OCI-M2 (cell line): ENCODE measurements around the gene AXDND1.

Source experiments
- DNase-seq: peaks from one replicate; lab custom pipeline; 2025; ENCODE audit not compliant: unreplicated experiment; lab: John Stamatoyannopoulos, UW

Gene AXDND1, protein sequence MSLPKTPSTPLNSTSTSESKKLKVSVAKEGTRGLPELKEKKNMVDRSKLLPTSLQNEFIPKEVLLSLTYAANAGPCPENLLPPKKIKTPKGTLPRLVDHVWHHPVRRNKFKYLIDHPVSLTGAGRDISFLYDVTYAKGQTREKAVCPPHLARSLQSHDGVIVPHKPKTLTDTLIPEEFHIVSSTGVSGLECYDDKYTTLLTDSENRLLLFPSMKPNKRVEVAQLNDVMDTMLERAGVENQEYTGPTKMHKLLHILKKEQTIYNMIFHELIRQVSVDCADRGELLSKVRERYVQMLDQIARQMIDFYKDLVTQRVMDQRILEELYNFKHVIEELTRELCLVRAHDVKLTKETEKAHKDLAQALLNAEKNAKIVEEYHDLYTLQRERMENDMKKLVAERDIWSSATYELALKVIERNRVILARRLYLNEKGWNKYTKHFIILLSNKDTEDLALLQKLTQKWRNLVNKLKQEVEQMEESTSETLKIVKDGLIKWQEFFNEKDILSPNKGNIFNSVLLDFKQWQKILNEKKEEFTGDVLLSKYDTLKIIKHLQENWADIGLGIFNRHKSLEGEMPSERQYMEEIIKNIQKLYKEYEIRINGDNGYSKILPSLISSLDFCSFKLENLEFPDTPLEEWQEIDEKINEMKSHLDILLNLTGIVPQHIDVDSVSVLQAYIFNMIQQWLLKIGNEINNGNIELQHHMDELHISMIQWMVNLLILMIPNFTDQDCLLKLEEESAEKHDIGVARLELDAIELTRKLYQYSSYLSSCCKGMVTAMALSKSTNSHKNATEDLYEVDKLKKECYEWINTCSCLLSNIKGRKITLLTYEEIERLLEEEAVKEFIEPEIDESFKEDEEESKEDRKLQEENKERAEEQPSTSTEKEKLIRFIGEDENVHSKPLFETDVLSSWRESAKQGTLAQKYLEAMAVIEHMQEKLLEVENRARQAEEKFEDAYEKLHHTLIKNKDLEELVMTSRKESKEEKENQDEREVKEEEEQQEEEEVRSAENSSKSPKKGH

DNA sequence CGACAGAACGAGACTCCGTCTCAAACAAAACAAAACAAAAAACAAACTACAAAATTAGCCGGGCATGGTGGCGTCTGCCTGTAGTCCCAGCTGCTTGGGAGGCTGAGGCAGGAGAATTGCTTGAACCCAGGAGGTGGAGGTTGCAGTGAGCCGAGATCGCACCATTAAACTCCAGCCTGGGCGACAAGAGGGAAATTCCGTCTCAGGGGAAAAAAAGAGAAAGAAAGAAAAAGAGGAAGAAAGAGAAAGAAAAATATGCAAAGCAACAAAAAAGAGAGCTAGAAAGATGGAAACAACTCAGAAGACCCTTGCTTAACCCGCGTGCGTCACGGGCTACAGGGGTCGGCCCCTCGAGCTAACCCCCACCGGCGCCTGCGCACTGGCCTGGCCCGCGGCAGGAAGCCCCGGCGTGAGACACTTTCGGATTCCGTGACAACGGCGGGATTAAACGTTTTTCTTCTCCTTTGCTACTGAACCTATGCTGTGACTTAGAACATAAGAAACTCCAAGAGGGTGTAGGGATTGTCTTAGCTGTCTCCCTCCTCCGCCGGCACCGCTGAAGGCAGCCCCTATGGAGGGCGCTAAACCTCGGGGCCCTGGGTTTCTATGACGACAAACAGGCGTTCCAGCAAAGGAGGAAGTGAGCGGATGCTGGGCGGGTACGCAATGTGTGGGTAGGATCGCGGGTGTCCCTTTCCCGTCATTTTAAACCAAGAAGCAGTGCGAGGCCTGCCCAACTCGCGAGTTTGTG is at the start of gene AXDND1:
AXDND1 (plus strand) TSS at position 630 of the 751 bp plus-strand sequence. CDS start 539 bp downstream, outside the sequence.
- peak; percentile 71 for DNase-seq

DNA sequence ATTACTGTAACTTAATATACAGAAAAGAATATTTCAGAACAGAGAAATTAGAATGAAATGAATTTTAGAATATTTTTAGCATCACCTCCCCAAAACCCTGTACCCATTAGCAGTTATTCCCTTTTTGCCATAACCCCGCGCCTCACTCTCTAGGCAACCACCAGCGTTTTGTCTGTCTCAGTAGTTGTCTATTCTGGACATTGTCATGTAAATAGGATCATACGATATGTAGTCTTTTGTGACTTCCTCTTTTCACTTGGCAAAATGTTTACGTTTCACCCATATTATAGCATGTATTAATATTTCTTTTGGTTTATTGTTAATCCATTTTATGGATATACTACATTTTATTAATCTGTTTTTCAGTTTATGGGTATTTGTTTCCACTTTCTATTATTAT is 47.3 kb upstream of the AXDND1 start:
- DNase-seq = no peak

DNA sequence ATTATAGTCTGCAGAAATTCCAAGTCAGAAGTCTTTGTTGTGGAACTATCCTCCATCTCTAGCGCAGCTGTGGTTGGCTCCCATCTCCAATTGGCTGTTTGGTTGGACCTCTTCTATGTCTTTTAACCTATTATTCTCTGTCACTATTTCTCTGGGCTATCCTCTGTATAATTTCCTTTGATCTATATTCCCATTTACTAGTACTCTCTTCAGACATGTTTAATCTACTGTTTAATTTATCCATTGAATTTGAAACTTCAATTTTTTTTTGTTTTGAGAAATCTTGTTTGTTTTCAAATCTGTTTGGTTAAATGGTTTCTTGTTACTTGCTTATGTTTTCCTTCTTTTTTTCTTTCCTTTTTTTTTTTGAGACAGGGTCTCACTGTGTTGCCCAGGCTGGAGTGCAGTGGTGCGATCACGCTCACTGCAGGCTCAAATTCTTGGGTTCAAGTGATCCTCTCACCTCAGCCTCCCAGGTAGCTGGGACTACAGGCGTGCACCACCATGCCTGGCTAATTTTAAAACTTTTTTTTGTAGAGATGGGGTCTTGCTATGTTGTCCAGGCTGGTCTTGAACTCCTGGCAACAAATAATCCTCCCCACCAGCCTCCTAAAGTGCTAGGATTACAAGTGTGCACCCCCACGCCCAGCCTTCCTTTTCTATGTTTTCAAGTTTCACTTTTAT is 44.1 kb upstream of the AXDND1 start:
- no peak for DNase-seq

DNA sequence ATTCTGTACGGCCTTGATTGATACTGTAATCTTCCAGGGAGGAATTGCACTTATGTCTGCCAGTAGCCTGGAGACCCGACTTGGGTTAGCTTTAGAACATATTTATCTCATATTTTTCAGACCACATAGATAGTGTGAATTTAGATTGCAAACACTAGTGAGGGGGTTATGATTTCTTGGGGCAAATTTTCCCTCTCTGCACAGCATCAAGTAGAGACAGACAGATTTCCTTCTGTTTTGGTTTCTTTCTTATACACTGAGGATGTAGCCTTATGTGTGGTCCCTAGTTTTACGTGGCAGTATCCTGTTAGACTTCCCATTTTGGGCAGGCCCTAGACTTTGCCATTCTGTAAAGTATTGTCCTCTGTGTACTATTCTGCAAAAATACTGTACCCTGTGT is 43.2 kb upstream of the AXDND1 start:
- DNase-seq = no peak

DNA sequence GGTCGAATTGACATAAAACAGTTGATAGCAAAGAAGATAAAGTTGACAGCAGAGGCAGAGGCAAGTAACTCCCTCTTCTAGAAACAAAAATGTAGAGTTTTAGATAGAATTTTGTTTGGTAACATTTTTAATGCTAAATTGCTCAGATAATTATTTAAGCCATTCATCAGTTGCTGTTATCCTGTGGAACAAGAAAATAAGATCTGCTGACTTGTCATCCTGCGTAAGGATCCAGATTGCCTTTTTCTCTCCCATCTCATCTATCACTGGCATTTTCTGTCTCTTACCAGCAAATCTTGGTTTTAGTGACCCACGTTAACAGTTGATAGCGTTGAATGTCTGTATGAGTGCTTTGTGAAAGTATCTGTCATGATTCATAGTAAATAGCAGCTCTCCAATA is 42.3 kb upstream of the AXDND1 start:
- DNase-seq = no peak

DNA sequence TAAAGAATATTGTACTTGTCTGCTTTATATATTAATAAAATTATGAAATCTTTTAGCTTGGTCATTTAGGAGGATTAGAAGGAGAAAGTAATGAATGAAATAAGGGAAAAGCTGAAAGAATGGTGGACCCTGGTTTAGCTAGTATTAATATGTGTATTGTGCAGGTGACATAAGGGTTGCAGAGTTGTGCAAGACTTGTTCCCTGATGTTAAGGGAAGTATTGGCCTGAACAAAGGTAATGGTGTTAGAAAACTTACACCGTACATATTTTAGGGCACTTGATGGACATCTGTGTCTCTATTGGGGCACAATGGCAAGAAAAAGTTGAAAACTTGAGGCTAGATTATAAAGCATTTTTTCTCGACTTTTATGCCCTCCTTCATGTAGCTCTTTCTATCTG is 39.9 kb upstream of the AXDND1 start:
- DNase-seq = no peak

DNA sequence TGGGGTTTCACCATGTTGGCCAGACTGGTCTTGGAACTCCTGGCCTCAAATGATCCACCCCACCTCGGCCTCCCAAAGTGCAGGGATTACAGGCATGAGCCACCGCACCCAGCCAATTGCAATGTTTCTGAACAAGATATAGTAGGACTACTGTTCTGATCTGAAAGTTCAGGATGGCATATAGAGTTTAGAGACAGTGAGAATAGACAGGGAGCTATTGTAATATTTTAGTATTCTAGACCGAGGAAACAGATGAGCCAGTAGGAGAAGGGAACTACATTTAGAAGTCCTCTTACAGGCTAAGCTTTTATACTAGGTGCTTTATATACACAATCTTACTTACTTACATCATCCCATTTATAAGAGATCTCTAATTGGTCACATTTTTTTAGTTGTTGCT is 39.0 kb upstream of the AXDND1 start:
- DNase-seq = no peak

DNA sequence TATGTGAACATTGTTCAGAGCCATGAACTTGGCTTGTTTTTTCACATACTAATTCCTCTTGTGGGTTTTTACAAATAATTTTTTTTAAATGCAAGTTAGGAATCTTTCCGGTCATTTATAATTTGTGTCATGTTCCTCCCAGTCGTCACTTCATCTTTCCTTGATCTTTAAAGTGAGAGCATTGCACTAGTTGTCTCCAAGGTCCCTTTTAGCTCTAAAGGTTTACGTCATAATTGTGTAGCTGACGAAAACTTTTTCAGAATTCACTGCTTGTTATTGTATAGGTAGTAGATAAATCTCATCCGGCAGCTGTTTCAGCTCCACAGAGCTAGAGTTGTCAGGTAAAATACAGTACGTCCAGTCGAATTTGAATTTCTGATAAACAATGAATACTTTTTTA is 38.6 kb upstream of the AXDND1 start:
- DNase-seq = no peak

DNA sequence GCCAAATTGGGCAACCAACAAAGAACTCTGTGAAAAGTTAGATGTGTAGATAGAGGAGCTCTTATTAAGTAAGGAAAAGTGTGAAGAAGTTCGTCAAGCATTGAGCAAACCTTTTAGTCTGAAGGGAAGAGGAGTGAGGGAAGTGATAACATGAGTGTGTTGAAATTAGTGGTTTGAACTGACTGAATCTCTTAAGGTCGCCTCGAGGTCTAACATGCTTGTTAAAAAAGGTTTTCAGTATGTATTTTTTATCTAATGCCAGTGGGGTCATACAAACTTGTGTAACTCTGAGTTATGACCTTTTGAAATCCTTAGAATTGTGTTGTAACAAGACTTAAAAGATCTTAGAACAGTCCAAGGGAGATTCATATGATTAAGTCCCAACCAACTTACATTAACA is 38.1 kb upstream of the AXDND1 start:
- no peak for DNase-seq

DNA sequence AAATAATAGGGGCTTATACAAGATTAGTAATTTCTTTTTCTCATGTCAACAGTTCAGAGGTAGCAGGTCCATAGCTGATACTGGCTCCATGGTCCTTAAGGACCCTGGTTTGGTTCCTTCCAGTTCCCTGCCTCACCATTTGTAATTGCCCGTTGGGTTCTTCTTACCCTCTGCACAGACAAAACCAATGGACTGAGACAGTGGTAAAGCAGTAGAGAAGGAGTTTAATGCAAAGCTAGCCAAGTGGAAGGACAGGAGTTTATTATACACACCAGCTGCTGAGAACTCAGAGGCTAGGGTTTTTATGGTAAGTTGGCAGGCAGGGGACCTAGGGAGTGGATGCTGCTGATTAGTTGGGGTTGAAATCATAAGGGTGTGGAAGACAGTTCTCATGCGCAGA is 35.9 kb upstream of the AXDND1 start:
- DNase-seq = no peak

DNA sequence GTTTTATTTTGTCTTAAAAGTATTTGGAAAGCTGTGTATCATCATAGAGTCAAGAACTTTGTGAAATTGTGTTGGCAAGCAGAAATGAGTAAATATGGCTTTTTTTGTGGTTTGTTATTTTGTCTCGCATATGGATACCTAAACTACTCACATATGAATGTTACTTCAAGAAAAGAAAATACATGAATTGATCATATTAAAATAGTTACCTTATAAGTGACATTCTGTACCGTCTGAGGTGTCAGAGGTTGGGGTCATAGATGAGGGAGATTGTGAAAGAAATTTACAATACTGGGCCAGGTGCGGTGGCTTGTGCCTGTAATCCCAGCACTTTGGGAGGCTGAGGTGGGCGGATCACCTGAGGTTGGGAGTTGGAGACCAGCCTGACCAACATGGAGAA is 31.3 kb upstream of the AXDND1 start:
- no peak for DNase-seq

DNA sequence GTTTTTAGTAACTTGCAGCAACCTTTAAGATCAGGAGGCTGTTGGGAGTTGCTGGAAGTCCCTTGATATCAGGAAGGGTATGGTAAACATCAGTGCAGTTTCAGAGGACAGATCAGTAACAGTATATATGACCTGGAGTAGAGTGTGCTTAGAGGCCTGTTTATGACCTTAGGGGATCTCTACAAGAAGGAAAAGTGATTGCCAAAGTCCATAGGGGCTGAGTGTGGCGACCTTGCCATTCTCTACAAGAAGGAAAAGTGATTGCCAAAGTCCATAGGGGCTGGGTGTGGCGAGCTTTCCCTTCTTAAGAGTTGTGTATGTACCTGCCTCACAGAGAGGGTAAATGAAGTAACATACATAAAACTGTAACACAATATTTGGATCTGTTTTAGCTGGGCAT is 28.5 kb upstream of the AXDND1 start:
- no peak for DNase-seq

DNA sequence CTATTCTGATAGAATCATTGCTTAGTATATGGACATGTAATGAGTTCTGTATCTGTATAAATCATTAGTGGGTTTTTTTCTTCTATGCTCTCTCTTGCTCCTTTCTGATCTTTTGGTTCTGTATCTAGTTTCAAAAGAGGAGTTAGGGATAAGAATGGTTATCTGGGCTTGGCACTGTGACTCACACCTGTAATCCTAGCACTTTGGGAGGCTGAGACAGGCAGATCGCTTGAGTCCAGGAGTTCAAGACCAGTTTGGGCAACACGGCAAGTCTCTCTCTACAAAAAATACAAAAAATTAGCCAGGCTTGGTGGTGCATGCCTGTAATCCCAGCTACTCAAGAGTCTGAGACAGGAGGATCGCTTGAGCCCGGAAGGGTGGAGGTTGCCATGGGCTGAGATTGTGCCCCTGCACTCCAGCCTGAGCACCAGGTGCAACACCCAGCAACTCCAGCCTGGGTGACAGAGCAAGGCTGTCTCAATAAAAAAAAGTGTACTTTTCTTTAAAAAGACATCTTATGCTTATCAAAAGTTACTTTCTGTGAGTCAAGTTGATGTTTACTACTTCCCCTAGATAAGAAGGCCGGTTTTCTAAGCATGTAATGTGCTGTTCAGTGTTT is 27.7 kb upstream of the AXDND1 start:
- DNase-seq = no peak

DNA sequence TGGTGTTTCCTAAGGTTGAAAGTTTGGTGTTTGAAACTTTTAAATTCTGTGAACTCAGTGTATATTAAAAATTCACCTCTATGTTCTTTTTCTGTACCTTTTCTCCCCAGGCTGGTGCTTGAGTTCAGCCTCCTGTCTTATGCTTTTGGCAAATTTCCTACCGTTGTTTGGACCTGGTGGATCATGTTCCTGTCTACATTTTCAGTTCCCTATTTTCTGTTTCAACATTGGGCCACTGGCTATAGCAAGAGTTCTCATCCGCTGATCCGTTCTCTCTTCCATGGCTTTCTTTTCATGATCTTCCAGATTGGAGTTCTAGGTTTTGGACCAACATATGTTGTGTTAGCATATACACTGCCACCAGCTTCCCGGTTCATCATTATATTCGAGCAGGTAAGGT is 24.9 kb upstream of the AXDND1 start:
- DNase-seq = no peak

DNA sequence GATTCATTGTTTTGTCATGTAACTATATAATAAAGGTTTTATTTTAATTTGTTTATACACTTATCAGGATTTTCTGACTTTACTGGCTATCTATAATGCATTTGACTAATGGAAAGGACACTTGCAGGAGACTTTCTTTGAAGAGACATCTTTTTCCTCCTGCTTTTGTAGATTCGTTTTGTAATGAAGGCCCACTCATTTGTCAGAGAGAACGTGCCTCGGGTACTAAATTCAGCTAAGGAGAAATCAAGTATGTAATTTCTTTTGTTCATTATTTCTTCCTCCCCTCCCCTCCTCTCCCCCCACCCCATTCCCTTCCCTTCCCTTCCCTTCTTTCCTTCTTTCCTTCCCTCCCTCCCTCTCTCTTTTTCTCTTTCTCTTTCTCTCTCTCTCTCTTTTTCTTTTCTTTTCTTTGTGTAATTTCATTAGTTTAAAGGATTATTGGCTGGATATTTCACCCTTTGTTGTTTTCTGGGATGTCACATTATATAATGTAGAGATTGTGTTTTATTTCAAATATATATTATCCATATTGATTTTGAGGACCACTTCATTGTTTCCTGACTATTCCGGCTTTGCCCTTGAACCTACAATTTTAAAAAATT is 23.7 kb upstream of the AXDND1 start:
- no peak for DNase-seq

DNA sequence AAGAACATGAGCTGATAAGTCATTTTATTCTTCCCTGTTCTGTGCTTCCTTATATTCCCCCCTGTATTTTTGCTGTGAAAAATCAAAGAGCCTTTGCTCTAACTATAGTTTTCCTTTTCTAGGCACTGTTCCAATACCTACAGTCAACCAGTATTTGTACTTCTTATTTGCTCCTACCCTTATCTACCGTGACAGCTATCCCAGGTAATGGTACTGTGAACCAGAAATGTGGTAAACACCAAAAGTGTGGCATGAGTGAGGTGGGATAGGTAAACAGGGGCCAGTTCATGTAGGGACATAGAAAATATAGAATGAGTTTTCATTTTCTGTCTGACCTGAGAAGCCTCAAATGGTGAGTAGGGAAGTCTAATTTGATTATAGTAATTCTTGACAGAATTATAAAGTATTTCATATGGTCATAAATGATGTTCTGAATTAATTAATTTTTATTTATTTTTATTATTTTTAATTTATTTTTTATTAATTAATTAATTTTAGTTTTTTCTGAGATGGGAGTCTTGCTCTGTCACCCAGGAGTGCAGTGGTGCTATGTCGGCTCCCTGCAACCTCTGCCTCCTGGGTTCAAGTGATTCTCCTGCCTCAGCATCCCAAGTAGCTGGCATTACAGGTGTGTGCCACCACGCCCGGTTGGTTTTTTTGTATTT is 22.9 kb upstream of the AXDND1 start:
- DNase-seq = no peak

DNA sequence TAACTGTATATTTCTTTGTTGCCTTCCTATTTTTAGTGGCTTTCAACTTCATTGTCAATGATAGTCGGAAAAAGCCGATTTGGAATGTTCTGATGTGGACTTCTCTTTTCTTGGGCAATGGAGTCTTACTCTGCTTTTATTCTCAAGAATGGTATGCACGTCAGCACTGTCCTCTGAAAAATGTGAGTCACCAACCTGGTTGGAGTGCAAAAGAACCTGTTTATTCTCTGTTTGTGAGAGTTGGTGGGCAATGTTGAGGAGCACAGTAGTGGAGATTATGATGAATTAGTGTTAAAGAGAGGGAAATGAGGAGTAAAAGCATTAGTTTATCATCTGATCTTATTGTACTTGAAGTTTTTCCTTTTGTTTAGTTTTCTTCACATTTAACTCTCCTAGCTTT is 14.5 kb upstream of the AXDND1 start:
- no peak for DNase-seq

DNA sequence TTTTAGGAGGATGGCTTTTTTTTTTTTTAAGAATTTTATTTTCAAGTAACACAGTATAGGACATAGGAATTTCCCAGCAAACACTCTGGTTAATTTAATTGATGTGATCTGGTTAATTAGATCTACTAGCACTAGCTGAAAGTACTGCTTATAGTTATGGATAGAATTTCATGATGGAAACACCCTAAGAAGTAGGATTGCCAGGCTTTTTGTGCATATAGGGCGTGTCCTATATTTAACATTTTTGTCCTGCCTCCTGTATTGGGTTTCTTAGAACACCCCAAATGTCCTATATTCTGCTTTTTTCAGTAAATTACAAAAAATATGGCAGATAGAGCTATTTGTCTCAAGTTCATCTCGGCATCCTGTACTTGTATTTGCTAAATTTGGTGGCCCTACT is 13.5 kb upstream of the AXDND1 start:
- DNase-seq = no peak

DNA sequence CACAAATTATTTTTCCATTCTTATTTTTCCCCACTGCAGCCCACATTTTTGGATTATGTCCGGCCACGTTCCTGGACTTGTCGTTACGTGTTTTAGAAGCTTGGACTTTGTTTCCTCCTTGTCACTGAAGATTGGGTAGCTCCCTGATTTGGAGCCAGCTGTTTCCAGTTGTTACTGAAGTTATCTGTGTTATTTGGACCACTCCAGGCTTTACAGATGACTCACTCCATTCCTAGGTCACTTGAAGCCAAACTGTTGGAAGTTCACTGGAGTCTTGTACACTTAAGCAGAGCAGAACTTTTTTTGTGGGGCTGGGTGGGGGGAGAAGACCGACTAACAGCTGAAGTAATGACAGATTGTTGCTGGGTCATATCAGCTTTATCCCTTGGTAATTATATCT is 12.2 kb upstream of the AXDND1 start:
- DNase-seq = no peak
